ENCODE measurements around the gene ABCG8.

Gene ABCG8

DNA sequence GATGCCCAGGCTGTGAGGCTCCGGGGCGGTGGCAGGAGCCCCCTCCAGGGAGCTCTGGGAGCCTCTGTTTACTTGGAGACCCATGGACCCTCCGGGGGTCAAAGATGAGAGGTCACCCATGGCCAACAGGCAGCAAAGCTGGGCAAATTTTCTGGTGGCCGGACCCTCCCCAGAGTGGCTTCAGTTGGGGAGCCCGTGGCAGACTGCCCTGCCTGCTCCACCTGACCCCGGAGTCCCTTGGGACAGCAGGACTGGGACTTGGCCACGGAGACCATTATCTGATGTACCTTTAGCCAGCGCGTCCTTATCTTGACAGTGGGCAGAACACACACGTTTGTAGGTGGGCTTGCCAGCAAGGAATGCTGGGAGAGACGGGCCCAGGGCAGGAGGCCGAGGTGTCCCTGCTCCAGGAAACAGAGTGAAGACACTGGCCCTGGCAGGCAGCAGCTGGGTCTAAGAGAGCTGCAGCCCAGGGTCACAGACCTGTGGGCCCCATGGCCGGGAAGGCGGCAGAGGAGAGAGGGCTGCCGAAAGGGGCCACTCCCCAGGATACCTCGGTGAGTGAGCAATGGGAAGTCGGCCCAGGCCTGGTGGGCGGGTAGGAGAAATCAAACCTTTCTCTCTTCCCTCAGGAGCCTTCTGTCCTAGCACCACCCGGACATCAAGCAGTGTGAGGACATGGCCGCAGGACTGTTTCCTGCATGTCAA is at the start of gene ABCG8, which contains the start of gene ABCG5:
TSS of gene ABCG8 (plus strand) at position 412 of the 708 bp plus-strand sequence. CDS start at position 495, 83 bp downstream.
TSS of gene ABCG5 (minus strand) at position 280 of the 708 bp plus-strand sequence. CDS start at position 120, 160 bp downstream.
- no peak for DNase-seq (ENCODE audit: low read depth in 4 of 4, low spot score in 1 of 4)

DNA sequence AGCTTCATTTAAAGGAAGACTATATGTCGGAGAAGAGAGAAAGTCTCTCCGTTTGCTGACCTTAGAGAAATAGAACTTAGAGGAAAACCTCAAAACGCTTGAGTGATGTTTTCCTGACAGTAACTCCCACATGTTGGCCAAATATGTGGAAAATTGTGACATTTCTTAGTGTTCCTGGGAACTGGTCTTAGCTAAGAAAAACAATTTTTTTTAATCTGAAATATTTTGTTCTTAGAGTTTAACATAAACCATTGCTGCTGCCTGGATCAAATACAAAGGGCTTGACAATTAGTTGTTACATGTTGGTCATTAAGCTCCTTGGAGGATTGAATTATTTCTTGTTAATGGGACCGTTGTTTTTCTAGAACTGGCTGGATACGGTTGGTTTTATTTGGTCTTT is 48.6 kb upstream of the ABCG8 start:
- DNase-seq (ENCODE audit: low read depth in 4 of 4, low spot score in 1 of 4): no peak

DNA sequence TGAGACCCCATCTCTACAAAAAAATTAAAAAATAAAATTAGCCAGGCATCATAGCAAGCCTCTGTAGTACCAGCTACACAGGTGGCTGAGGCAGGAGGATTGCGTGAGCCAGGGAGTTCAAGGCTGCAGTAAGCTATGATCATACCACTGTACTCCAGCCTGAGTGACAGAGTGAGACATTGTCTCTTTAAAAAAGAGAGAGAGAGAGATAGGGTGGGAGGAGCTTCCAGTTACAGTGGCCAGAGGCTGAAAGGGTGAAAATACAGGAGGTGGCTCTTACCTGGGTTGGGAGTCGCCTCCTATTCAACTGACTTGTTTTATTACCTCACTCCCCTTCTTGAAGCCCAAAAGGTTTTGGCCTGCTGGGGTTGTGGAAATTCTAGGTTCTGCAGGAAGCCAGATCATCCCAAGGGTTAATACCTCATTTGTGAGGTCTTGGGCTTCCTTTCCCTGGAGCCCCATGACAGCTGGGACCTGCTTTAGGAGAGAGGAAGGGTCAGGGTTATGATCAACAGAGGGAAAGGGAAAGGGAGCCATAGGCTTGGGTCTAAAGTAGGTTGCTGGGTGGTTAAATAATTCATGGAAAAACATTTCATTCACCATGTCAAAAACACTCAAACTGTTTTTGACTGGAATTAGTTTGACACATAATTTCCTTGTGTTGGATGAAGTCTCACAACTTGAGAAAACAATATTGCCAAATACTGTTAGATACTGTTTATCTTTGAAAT is 47.6 kb upstream of the ABCG8 start:
- no peak for DNase-seq (ENCODE audit: low read depth in 4 of 4, low spot score in 1 of 4)

DNA sequence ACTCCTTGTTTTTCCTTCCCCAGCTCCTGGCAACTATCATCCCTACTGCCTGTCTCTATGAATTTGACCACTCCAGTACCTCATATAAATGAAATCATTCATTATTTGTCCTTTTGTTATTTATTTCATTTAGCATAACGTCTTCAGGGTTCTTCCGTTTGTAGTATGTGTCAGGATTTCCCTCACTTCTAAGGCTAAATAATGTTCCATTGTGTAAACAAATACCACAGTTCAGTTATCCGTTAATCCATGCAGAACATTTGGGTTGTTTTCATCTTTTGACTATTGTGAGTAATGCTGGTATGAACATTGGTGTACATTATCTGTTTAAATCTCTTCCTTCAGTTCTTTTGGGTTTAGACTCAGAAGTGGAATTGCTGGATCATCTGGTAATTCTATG is 46.1 kb upstream of the ABCG8 start:
- no peak for DNase-seq (ENCODE audit: low read depth in 4 of 4, low spot score in 1 of 4)

DNA sequence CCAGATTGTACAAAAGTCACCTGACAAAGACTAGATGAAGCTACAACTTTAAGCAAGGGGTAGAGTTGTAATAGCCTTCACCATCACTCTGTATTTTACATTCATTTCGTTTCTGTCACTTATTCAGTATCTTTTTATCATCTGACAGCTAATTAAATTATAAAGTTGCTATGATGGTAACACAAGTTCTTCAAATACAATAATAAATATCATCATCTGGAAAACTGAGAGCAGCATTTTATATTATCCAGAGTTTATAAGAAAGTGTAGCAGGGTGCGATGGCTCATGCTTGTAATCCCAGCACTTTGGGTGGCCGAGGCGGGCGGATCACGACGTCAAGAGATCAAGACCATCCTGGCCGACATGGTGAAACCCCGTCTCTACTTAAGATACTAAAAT is 43.8 kb upstream of the ABCG8 start:
- DNase-seq (ENCODE audit: low read depth in 4 of 4, low spot score in 1 of 4): no peak

DNA sequence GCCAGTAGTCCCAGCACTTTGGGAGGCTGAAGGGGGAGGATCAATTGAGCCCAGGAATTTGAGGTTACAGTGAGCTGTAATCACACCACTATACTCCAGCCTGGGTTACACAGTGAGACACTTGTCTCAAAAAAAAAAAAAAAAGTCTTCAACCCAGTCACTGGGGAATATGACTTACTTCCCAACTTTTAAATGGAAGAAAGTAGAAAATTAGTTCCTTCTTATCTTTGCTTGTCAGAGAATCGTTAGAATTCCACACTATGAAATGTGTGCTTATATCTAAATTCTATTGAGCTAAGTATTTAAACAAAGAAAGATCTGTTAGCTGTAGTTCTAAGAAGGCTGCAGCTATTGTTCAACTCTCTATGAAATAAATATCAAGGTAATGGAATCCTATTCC is 42.6 kb upstream of the ABCG8 start:
- no peak for DNase-seq (ENCODE audit: low read depth in 4 of 4, low spot score in 1 of 4)

DNA sequence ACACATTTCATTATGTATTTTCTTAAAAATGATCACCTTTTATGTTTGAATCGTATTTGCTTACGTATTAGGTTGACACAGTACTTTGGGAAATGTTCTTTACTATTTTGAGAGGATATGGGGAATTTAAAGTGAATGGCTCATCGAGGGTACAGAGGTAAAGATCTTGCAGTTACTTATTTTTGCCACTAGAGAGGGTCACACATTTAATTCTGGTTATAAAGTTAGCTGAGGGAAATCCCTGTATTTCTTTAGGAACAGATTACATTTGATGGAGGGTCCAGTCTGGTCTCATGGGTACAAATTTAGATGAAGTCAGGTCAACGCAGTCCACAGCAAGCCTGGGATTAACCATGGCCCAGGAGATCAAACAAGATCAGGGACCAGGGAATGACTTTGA is 40.5 kb upstream of the ABCG8 start:
- no peak for DNase-seq (ENCODE audit: low read depth in 4 of 4, low spot score in 1 of 4)

DNA sequence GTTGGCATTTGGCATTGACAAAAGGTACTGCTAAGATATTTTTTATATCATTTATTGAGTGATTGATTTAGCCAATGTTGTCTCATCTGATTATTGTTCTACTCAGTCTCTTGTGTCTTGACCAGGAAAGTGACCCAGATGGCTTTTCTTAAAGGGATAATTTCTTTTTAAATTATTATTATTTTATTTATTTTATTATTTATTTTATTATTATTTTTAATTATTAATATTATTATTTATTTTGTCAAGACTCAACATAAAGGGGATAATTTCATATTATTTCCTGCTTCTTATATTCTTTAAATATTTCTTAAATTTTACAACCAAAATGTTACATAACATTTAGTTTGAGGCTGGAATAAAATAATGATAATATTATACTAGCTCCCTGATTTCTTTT is 37.9 kb upstream of the ABCG8 start:
- no peak for DNase-seq (ENCODE audit: low read depth in 4 of 4, low spot score in 1 of 4)

DNA sequence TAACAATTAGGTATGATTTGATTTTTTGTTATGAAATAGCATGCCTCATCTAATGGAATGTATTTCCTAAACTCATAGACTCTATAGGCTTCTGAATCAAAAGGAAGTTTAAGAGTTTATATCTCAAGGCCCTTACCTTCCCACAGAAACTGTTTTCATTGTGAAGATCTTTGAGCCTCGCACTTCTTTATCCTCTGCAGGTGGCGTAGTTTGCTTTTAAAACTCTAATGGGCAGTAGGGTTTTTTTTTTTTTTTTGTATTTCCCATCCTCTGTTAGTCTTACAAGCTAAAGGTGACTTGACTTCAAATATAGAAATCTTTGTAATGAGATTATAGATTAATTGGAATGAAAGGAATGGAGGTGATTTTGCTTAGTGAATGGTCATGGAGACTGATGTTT is 36.6 kb upstream of the ABCG8 start:
- no peak for DNase-seq (ENCODE audit: low read depth in 4 of 4, low spot score in 1 of 4)

DNA sequence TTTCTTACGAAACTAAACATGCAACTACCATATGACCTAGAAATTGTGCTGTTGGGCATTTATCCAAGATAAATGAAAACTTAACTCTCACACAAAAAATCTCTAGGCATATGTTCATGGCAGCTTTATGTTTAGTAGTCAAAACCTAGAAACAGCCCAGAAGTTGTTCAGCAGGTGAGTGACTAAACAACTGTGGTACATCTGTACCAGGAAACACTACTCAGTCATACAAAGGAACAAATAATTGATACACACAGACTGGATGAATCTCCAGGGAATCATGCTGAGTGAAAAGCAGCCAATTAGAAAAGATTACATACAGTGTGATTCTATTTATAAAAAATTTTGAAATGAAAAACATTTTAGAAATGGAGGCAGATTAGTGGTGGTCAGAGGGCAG is 35.7 kb upstream of the ABCG8 start:
- DNase-seq (ENCODE audit: low read depth in 4 of 4, low spot score in 1 of 4): no peak

DNA sequence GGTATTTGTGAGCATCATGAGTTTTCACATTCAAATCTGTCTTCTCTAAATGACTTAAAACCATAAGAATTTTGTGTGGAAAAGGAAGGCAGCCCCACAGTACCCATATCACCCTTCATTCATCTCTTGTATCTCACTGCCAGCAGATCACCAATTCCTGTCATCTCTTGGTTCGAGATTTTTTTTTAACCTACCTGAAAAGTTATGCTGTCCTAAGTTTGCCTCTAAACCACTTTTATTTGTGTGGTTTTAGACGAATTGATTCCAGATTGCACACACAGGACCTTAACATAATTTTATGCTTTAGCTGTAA is 32.1 kb upstream of the ABCG8 start:
- no peak for DNase-seq (ENCODE audit: low read depth in 4 of 4, low spot score in 1 of 4)

DNA sequence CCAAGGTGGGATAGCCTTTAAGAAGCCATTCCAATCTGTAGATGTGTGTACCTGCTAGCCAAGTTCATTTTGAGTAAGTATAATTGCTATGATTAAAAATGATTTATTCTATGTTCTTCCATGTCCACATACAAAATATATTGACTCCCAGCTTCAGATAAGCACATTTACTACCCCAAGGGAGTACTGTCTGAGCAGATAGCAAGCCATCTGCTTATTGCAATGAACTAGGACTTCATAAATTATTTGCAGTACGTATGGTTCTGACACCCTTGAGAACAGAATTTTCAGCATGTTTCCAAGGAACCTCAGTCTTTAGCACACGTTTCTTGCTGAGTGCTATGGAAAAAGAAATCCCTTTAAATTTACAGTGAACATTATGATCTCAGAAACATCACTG is 28.3 kb upstream of the ABCG8 start:
- DNase-seq (ENCODE audit: low read depth in 4 of 4, low spot score in 1 of 4): no peak

DNA sequence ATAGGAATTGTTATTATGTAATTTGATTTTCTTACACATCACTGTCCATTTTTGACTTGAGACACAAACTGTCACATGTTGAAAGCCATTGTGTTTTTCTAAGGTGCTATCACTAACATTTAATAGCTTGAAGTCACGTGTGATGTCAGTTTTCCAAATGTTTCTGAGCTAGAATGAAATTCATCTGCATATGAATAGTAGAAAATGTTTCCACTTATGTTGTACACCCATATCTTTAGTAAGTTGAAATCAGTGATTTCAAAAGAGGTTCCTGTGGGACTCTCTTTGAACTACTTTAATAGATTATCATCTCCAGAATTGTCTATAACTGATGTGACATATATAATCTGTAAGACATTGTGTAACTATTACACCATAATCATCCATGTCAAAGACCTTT is 27.9 kb upstream of the ABCG8 start:
- no peak for DNase-seq (ENCODE audit: low read depth in 4 of 4, low spot score in 1 of 4)

DNA sequence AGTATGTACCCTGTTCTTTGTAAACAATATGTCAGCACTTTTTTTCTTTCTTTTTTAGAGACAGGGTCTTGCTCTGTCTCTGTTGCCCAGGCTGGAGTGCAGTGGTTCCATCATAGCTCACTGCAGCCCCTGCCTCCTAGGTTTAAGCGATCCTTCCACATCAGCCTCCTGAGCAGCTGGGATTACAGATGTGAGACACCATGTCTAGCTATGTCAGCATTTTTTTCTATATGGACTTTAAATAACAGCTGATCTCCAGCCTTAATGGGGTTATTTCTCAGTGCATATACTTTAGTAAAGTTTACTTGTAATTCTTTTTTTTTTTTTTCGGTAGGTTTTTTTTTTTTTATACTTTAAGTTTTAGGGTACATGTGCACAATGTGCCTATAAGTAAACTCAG is 26.8 kb upstream of the ABCG8 start:
- no peak for DNase-seq (ENCODE audit: low read depth in 4 of 4, low spot score in 1 of 4)

DNA sequence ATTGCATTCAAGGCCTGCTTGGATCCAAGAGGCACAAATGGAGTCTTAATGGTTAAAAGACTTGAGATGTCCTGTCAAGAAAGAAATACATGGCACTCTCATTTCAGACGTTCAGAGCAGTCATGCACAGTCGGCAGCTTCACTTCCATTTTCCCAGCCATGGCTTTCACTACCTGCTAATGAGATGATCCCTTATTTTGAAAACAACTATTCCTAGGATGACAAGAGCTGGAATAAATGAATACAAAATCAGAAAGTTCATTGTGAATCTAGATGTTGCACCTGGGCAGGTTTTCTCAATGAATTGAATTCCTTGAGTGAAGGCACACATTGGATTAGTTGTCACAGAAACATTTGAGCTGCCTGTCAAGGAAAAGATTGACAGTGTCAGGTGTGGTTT is 25.8 kb upstream of the ABCG8 start:
- DNase-seq (ENCODE audit: low read depth in 4 of 4, low spot score in 1 of 4): no peak

DNA sequence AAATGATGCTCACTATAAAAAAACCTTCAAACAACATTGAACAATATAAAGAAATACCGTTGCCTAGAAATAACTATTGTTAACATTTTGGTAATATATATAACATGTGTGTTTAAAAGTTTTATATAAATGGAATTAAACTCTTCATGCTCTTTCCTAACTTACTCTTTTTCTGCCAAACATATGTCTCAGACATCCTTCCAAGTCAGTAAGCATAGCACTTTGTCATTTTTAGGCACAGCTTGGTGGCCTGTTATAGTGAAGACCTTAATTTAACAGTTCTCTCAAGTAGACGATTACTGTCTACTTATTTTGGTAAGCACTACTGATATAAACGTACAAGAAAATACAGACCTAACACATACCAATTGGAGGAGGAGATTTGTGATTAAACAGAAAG is 24.1 kb upstream of the ABCG8 start:
- no peak for DNase-seq (ENCODE audit: low read depth in 4 of 4, low spot score in 1 of 4)

DNA sequence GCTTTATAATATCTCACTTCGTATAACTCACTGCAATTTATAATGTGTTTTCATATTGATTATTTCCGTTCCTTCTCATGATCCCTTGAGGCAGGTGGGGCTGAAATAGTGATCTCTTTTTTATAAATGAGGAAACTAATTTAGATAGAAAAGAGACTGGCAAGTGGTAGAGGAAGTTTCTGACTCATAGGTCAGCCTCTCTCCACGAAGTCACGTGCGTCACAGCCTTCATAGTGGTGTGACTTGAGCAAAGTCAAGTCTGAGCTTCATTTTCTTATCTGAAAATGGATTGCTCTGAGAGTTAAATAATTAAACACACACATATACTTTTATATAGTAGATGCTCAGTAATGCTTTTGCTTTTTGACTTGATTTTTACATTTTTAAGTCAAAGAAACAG is 20.0 kb upstream of the ABCG8 start:
- no peak for DNase-seq (ENCODE audit: low read depth in 4 of 4, low spot score in 1 of 4)

DNA sequence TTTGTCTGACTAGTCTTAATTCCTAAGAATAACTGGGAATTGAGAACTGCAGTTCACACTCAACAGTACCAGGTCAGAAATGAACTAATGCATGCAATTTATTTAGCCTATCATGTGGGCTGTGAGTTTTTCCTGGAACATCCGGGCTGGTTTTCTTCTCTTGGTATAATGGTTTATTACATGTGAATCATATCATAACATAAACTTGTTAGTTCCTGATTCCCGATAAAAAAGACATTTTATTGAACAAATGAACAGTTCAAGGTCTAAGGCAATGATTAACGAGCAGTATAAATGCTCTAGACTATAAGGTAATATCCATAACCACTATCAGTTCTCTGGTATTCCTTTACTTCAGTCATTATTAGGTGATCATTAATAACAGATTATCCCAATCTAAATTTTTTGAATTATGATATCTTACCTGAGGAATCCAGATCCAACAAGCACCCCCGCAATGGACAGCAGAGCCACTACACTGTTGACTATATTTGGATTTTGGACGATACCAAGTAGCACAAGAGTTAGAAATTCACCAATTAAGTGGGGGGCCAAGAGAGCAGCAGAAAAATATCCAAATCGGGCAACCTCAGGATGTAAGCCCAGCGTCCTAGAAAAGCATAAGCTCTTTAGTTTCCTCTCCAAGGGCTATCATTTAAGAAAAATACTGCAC is 19.1 kb upstream of the ABCG8 start:
- no peak for DNase-seq (ENCODE audit: low read depth in 4 of 4, low spot score in 1 of 4)

DNA sequence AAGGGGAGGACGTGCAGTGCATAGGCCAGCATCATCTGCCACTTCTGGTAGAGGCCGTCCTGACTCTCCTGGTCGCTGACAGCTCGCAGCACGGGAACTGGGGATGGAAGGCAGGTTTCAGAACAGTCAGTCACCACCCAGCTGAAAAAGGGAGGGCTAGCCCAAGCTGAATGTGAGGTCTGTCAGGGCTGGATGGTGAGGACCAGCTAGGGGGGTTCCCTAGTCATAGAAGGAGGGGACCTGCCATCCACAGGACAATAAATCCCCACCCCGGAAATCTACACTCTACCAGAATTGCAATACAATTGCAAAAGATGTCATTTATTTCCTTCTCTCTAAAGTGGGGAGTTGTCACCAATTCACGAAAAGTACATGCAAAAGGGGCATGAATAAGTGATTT is 15.9 kb upstream of the ABCG8 start:
- no peak for DNase-seq (ENCODE audit: low read depth in 4 of 4, low spot score in 1 of 4)

DNA sequence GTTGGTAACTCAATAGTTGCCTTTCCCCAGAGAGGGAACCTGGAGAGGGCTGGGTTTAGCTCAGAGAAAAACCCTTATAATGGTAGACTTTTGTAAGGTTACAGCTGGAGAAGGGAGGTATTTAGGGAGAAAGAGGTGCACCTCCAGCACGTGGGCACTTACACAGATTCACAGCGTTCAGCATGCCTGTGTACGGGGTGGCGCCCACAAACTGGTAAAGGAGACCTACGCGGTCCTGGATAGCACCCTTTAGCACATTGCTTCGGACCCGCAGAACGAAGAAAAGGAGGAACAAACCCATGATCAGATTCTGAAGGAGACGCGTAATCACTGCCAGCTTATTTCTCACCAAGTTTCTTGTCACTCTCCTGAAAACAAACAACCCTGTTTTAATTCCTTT is 15.0 kb upstream of the ABCG8 start:
- no peak for DNase-seq (ENCODE audit: low read depth in 4 of 4, low spot score in 1 of 4)

DNA sequence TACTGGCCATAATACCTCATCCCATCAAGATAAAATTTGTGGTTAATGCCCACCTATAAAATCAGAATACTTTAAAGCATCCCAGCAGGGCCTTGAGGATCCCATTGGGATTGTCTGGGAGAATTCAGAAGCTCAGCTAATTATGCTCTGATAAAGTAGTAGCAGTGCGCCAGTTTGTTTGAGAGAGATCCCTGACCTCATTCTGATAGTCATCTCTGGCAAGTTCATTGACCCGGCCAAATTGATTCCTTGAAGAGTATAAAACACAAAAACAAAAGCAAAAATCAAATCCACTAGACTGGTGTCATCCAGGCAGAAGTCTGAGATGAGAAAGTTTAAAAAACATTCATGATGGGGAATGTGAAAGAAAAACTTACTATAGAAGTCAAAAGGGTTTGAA is 14.3 kb upstream of the ABCG8 start:
- DNase-seq (ENCODE audit: low read depth in 4 of 4, low spot score in 1 of 4): no peak

DNA sequence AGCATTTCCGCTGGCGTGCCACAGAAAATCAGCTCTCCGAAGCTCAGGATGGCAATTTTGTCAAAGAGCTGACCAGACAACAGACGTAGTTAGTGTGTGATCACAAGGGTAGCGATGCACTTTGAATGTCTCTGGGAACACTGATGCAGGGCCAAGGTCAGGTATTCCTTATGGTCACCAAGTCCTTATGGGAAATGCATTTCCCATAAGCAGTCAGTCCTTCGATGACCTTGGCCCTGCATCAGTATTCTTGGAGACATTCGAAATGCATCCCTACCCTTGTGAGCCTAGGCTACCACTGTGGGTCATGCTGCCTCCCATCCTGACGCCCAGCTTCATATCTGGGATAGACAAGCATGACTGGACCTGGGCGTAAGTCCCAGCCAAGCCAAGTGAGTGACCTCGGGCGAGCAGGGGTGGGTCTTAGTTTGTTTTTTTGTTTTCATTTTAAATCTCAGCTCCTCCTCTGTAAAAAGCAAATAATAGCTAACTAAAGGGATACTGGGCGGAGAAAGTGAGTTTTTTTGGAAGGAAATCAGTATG is 13.7 kb upstream of the ABCG8 start:
- DNase-seq (ENCODE audit: low read depth in 4 of 4, low spot score in 1 of 4): no peak
